HG03354 (cell line): ENCODE results near the gene SLC17A3.

Source experiments
- ATAC-seq: cut with Tn5 transposase; IDR thresholded peaks from one replicate; pipeline ENCODE4 v1.9.1; 2021; ENCODE audit warnings: mild to moderate bottlenecking; ENCODE audit not compliant: unreplicated experiment, poor library complexity, severe bottlenecking

Gene SLC17A3

GRCh38 chr6:25892877-25893276 lies 18.8 kb upstream of the SLC17A3 start:
- ATAC-seq = no peak

DNA sequence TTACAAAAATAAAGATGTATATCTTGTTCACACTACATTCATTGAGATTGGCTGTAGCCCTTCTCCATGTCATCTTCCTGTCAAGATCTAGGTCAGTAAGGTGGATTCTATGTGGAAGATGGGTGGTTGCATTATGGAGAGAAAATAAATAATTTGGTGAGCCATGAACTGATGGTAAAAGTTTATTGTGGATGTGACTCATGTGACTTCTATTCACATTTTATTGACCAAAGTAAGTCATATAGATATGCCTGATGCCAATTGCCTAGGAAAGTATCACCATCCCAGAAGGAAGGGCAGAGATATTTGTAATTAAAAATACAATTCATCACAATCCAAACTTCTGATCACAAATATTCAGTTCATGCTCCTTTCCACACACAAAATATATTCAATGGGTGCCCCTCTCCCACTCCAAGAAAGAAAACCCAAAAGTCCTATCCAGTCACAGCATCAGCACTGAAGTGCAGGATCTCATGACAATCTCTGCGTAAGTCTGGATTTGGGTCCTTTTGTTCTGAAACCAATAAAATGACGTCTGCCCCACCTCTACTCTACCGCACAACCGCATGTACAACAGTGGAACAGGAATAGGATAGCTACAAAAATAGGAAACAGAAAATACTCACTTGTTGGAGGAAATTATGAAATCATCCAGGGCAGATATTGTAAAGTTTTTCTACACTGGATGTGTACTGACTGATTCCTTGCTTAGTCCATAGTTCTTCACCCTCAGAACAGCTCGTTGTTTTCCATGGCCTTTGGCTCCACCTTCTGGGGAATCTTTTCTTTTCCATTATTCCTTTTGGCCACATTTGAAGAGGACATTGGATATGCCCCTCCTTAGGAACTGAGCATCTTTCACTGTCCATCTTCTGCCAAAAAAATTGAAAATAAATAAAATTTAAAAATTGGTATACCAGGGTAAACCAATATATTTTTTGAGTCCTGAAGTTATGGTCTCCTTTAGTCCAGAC lies 16.1 kb upstream of the SLC17A3 start:
- ATAC-seq = no peak

GRCh38 chr6:25888626-25889025 lies 14.6 kb upstream of the SLC17A3 start:
- no peak for ATAC-seq

DNA sequence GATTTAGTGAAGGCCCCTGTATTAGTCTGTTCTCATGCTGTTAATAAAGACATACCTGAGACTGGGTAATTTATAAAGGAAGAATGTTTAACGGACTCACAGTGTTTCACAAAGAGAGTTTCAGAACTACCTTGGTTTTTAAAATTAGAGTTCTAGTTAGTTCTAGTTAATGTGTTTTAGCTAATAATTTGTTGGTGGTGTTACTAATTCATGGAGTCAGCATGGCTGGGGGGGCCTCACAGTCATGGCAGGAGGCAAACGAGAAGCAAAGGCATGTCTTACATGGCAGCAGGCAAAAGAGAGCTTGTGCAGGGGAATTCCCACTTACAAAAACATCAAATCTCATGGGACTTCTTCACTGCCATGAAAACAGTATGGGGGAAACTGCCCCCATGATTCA lies 12.0 kb upstream of the SLC17A3 start:
- ATAC-seq = no peak

- ATAC-seq = no peak
Measured at GRCh38 chr6:25883991-25884390, 9.9 kb upstream of the SLC17A3 start.

- ATAC-seq = no peak
Measured at GRCh38 chr6:25883536-25883935, 9.5 kb upstream of the SLC17A3 start.

- no peak for ATAC-seq
Measured at GRCh38 chr6:25882051-25882496, 8.0 kb upstream of the SLC17A3 start.

DNA sequence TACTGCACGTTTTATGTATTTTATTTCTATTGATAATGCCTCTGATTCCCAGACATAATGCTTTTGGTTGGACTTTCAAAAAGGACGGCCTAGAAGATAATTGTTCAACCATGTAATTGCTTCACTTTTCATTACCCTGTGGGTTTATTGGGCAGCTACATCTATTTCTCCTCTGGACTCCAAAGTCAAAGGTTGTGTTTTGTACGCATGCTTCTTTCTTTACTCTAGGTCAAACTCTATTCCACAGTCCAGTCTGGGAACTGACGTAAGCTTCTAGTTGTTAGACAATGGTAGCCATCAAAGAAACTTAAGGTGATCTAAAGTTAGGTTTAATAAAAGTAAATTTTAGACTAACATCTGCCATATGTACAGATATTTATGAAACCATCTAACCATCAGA lies 6.6 kb upstream of the SLC17A3 start:
- no peak for ATAC-seq

GRCh38 chr6:25878721-25879322 lies 4.8 kb upstream of the SLC17A3 start:
- ATAC-seq = no peak

- ATAC-seq = no peak
Measured at GRCh38 chr6:25875926-25876602, 2.0 kb upstream of the SLC17A3 start.

- no peak for ATAC-seq
Measured at GRCh38 chr6:25875563-25875905, 1.5 kb upstream of the SLC17A3 start.

- ATAC-seq = no peak
Measured at GRCh38 chr6:25874822-25875562, 949 bp upstream of the SLC17A3 start.

DNA sequence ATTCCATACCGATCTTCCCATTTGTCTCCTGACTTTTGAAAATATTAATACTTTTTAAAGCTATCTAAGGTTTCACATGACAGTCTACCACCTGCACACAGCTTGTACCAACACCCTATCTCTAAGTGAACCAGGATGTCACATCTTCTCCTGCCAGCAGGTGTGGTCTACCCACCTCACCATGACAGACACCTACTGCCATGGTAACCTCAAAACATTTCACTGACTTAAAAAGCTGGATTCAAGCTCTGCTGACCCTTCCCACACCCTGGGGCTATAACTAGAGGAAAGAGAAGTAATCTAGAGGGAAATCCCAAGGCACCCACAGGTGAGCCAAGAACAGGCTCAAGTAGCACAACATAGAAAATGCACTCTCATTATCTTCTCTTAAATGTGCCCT lies 1.2 kb downstream of the SLC17A3 start:
- no peak for ATAC-seq

- no peak for ATAC-seq
Measured at GRCh38 chr6:25869840-25870239, 4.2 kb downstream of the SLC17A3 start.

DNA sequence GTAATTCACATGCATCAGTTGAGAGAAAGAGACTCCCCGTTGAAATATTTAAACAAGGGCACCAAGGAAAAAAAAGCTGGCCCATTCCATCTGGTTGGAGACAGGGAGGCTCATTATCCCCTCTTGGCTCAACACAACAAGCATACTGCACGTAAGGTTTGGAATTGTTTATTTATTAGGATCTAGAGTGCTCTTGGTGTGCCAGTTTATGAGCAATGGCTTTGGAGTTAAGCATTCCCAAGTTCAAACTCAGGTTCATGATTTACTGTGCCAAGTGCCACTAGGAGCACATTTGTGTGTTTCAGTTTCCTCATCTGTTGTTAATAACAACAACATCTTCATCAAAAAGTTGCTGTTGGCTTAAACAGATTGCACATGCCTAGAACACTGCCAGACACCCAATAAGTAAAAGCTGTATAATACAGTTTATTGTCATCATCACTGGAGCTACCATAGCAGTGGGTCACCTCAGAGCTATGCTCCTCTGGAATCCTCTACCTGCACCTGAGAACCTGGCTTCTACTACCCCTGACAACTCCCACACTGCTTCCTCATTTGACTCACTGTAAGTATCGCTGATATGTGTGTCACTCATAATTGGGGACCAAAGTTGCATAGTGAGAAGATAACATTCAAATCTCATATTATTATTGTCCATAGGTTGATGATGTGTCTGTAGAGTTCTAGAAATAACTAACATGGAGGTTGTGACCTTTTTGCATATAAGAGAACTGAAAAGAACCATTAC lies 5.4 kb downstream of the SLC17A3 start:
- no peak for ATAC-seq

- no peak for ATAC-seq
Measured at GRCh38 chr6:25866011-25866410, 8.0 kb downstream of the SLC17A3 start.

DNA sequence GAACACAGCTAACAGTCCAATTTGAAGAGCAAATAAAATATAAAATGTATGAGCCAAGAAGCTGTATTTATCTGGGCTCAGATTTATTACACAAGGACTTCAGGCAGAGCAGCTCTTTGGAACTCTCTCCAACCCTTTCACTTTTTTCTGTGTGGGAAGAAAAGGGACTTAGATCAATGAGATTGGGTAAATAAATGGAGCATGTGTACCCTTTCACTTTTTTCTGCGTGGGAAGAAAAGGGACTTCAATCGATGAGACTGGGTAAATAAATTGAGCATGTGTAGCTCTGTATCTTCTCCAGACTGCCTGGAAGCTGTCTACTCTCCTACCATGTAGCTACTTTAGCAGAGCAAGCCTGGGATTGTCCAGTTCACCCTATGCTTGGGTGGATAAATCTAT lies 10.7 kb downstream of the SLC17A3 start:
- ATAC-seq = no peak

DNA sequence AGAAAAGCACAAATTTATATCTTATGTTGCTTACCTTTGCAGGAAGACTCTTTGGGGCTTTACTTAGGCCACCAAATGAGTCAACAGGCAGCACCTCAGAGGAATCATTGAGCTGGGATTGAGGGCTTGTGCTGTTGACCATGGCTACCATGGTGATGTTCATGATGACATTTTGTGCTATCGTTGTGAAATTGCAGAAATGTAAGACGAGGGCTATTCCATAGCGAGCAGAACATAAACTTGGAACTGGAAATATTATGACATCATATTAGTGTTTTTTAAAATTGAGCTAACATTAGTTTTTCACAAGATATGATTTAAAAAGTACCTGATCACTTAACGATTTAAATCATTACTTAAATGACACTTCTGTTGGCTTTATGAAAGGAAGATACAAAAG lies 11.8 kb downstream of the SLC17A3 start:
- ATAC-seq = no peak

- ATAC-seq = no peak
Measured at GRCh38 chr6:25852756-25853155, 21.3 kb downstream of the SLC17A3 start.
